Activated T-helper 2 cell treated with anti-CD3 and anti-CD28 coated beads, Interferon-gamma antibody, Interleukin-2, Interleukin-4, amounts not matched to agents 10 μg/mL and 5 μg/mL and 100 μg/mL, durations not matched to agents 14 hours and 24 hours and 36 hours (primary cell): ENCODE data around the gene GFOD1. TPM values are rescaled to one million over a fixed set of nuclear protein-coding genes. Genes with fewer than 3 reads are reported as not detected.

ENCODE experiments used
- DNase-seq: peaks from one replicate; pipeline ENCODE4 v3.0.0; 2021; ENCODE audit warnings: low spot score
- H3K27ac Mint-ChIP-seq: one replicate; pipeline ENCODE4 v1.8.0; 2021; ENCODE audit warnings: mixed read lengths
- H3K27me3 Mint-ChIP-seq: one replicate; pipeline ENCODE4 v1.8.0; 2021; ENCODE audit warnings: low read depth, mixed read lengths
- H3K36me3 Mint-ChIP-seq: one replicate; pipeline ENCODE4 v1.8.0; 2021; ENCODE audit warnings: low read depth, mixed read lengths
- H3K4me1 Mint-ChIP-seq: one replicate; pipeline ENCODE4 v1.8.0; 2021; ENCODE audit warnings: low read depth, mixed read lengths
- H3K4me3 Mint-ChIP-seq: one replicate; pipeline ENCODE4 v1.8.0; 2021; ENCODE audit warnings: low read depth, mild to moderate bottlenecking, moderate library complexity, mixed read lengths
- H3K9me3 Mint-ChIP-seq: one replicate; pipeline ENCODE4 v1.8.0; 2021; ENCODE audit warnings: mixed read lengths
- intact Hi-C: fragments of 100-400 bp; cut with micrococcal nuclease; formaldehyde crosslinking; loops from one replicate; pipeline ENCODE4 v1.15.1; 2023
- total RNA-seq: library from RNA; stranded (reverse); gene quantifications from 2 replicates; pipeline ENCODE4 v1.2.3, GENCODE V29; 2022

Gene GFOD1
- total RNA-seq, 1 donor from 2014 or later, result 4.6 TPM

DNA sequence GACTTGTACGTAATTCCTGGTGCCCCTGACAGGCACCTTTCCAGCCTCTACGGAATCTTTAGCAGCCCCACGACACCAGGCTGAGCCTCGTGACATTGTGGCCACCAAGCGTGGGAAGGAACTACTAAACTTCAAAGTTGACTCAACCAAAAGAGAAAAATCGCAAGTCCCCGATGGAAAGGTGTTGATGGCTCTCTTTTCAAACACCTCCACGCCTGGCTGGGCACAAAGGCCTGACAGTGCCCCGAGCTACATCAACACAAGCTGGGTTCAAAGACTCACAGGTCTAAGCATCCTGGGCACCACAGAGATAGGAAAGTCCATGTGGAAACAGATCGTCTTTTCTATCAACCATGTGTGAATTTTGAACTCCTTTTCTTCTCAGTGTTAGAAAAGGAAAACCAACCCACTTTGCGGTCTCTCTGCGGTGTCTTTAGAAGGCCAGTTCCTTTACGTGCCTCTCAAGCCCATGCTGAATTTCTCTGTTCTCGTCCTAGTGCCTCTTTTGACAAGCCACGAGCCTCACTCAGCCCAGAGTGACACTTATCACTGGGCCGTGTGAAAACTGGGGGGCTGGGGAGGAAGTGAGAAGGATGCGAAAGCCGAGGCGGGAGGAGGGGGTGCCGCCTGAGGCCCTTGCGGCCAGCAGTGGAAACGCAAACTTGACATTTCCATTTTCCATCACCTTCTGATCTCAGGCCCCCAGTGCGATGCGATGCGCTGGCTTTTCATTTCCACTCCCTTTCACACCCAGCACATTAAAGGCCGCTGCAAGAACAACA, 59.4 kb downstream of the GFOD1 start:
- H3K36me3 Mint-ChIP-seq, result no peaks in the 10 kb centered on the region
- intact Hi-C loops, result loop anchor here (1.0 to 2.0 kb wide), 5 partner anchors 26 to 147 kb away; partner anchors contain the start of gene SIRT5
- H3K9me3 Mint-ChIP-seq, result no peaks in the 10 kb centered on the region
- no peaks in the 10 kb centered on the region for H3K27me3 Mint-ChIP-seq
- peak overlapping the region; percentile 27 for H3K4me3 Mint-ChIP-seq
- peaks cover 71% of the 10 kb centered on the region for H3K4me1 Mint-ChIP-seq
- peak; percentile 64 for DNase-seq
- peak overlapping the region; percentile 84 for H3K27ac Mint-ChIP-seq

DNA sequence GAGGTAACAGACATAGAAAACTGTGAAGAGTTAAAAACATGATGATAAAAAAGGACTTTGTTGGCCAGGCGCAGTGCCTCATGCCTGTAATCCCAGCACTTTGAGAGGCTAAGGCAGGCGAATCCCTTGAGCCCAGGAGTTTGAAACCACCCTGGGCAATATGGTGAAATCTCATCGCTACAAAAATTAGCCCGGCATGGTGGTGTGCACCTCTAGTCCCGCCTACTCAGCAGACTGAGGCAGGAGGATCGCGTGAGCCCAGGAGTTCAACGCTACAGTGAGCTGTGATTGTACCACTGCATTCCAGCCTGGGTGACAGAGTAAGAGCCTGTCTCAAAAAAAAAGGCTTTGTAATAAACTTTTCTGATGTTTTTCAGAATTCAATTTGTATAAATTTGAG, 60.1 kb downstream of the GFOD1 start:
- no peak for DNase-seq
- peaks cover 67% of the 10 kb centered on the region for H3K4me1 Mint-ChIP-seq
- intact Hi-C loops, result loop anchor here (2.0 kb wide), 1 partner anchor 147 kb away; the partner anchor contains the start of gene SIRT5
- H3K27me3 Mint-ChIP-seq, result no peaks in the 10 kb centered on the region
- H3K27ac Mint-ChIP-seq, result no peak overlapping the region
- H3K4me3 Mint-ChIP-seq, result no peak overlapping the region
- no peaks in the 10 kb centered on the region for H3K36me3 Mint-ChIP-seq
- H3K9me3 Mint-ChIP-seq, result no peaks in the 10 kb centered on the region

DNA sequence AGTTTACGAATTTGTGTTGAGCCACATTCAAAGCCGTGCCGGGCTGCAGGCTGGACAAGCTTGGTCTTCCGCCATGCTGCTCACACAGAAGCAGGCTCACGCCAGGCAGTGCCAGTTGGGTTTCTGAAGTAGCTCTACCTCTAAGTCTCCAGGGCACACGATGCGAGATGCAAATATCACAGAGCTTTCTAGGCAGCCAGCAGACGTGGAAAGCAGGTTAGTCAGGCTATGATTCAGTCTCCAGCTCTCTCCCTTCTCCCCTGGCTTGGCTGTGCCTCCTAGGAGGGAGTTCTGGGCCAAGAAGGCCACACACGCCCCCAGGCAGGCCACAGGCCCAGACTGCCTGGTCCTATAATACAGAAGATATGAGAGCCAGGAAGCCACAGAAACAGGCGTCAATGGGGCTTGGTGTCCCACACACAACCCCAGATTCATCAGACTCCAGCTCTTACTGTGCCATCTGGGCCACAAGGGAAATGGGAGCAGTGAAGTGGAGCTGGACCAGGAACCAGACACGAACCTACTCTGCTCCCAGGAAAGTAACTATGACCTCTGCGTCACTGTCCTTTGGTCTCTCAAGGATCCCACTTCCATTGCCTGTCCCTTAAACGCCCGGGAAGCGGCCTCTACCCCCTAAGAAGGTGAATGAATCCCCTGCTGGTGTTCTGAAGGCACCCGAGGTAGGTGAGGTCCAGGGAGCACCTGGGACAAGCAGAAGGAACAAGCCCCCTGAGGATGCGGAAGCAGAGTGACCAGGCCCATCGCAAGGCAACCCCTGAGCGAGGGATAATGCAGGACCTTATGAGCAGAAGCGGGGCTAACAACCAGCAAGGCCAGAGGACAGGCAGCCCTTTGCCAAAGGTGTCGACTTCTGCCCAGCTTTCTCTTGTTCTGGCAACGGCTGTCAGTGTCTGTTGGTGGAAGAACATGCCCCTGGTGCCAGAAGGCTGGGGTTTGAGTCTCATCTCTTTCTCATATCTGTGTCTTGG, 61.2 kb downstream of the GFOD1 start:
- Mint-ChIP-seq H3K36me3 (no peaks in the 10 kb centered on the region), H3K4me3 (no peak overlapping the region), H3K27me3 (peaks cover 2% of the 10 kb centered on the region), H3K9me3 (no peaks in the 10 kb centered on the region), H3K4me1 (peaks cover 61% of the 10 kb centered on the region), H3K27ac (no peak overlapping the region)
- intact Hi-C loops, result loop anchor here (2.0 kb wide), 1 partner anchor 149 kb away; the partner anchor contains the start of gene SIRT5
- DNase-seq, result no peak

DNA sequence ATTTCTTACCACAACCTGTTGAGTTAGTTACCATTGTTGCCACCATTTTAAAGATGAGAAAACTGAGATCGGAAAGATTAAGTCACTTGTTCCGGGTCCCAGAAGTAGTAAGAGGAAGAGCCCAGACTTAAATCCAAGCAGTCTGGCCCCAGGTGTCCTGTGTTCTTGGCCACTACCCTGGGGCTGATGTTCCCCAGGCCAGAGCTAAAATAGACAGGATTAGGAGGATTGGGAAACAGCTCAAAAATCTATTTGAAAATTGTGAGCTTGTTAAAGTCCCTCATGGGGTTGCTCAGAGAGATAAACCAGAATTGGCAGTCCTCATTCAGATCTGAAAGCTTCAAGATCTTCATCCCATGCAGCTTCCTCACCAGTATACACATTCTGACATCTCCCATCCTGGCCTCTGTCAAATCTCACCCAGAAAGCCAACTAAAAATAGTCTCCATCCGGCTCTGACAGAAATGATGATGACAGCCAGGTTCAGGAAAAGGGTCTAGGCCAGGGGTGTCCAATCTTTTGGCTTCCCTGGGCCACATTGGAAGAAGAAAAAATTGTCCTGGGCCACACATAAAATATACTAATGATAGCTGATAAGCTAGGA, 62.0 kb downstream of the GFOD1 start:
- H3K27me3 Mint-ChIP-seq, result peaks cover 2% of the 10 kb centered on the region
- intact Hi-C loops, result no loop called here
- no peaks in the 10 kb centered on the region for H3K9me3 Mint-ChIP-seq
- H3K27ac Mint-ChIP-seq, result no peak overlapping the region
- no peak for DNase-seq
- H3K4me1 Mint-ChIP-seq, result peaks cover 59% of the 10 kb centered on the region
- no peaks in the 10 kb centered on the region for H3K36me3 Mint-ChIP-seq
- H3K4me3 Mint-ChIP-seq, result no peak overlapping the region

DNA sequence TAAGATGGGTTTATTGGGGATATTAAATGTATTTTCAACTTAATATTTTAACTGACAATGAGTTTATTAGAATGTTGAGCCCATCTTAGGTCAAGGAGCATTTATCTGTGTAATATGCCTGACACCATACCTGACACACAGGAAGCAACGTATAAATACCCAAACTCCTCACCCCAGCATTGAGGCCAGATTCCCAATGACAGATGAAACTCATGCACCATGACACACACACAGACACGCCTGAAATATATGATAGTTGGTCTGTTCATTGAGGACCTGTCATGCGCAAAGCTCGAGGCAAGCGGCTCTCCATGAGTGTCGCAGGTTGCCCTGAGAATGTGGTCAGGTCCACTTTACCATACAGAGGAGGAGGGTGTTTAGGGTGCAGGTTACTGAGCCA, 64.1 kb downstream of the GFOD1 start:
- Mint-ChIP-seq H3K4me3 (no peak overlapping the region), H3K4me1 (peaks cover 47% of the 10 kb centered on the region), H3K9me3 (no peaks in the 10 kb centered on the region), H3K27me3 (peaks cover 2% of the 10 kb centered on the region), H3K27ac (no peak overlapping the region), H3K36me3 (no peaks in the 10 kb centered on the region)
- DNase-seq, result no peak
- intact Hi-C loops, result no loop called here

DNA sequence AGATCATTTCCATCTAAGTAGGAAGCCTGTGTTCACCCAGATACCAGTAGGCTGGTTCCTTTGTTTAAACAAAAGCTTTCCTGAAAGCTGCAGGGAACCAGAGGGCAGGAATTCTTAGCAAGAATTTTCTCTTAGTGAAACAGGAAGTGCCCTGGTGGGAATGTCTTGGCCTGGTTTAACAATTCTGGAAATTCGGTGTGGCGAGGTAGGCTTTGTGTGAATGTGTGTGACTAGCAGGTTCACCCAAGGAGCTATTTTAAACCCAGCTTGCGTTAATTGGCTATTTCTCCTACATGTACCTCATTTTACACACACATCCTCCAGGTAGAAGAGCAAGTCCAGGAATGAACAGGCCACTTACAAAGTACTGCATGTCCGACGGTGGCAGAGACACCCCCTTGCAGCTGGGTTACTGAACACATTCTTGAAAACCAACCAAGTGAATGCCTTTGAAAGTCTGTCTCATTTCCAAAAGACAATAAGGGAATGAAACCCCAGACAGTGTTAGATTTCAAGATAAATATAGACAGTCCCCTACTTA, 64.6 kb downstream of the GFOD1 start:
- Mint-ChIP-seq H3K4me3 (no peak overlapping the region), H3K4me1 (peaks cover 42% of the 10 kb centered on the region), H3K27me3 (peaks cover 2% of the 10 kb centered on the region), H3K9me3 (no peaks in the 10 kb centered on the region), H3K36me3 (no peaks in the 10 kb centered on the region), H3K27ac (no peak overlapping the region)
- intact Hi-C loops, result no loop called here
- DNase-seq, result no peak

DNA sequence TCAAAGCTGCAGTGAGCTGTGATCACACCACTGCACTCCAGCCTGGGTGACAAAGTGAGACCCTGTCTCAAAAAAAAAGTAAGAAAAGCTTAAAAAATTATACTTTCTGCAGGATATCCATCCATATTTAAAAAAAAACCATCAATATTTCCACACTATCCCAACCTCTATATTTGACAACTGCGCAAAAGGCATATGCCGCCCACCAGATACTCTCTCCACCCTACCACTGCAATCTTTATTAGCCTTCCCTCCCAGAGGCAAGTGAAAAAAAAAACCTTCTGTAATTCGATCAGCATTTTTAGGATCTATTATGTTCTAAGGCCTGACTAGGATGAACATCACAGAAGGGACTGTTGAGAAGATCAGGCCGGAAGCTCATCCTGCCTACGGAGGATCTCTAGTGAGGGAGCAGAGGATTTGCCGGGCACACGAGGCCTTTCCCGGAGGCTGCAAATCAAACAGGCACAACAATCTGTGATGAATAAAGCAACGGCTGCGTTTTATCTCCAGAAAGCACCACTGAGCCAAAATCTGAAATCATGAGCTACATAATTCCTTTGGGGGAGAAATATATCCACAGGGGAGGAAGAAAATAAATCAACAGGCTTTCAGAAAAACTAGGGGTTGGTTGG, 65.9 kb downstream of the GFOD1 start:
- Mint-ChIP-seq H3K27me3 (peaks cover 2% of the 10 kb centered on the region), H3K4me1 (peaks cover 32% of the 10 kb centered on the region), H3K27ac (no peak overlapping the region), H3K4me3 (no peak overlapping the region), H3K9me3 (no peaks in the 10 kb centered on the region), H3K36me3 (no peaks in the 10 kb centered on the region)
- intact Hi-C loops, result no loop called here
- no peak for DNase-seq

DNA sequence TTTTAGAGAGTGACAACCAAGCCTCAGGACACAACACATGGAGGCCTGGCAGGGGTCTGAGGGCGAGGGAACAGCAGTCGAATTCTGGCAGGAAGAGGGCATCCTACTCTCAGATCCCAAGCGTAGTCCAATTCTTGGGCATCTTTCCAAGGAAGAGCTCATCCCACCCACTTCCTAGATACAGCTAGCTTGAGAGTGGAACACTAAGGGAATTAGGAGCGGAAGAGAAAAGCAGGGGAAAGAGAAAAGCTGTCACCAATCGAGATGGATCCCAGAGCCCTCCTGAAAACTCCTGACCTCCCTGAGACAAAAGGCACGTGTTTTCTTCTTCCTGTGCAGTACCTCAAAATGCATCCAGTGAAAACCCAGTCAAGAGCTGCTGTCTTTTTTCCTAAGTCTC, 67.1 kb downstream of the GFOD1 start:
- Mint-ChIP-seq H3K27me3 (peaks cover 2% of the 10 kb centered on the region), H3K27ac (no peak overlapping the region), H3K9me3 (peaks cover 5% of the 10 kb centered on the region), H3K36me3 (peaks cover 5% of the 10 kb centered on the region), H3K4me3 (no peak overlapping the region), H3K4me1 (peaks cover 19% of the 10 kb centered on the region)
- DNase-seq, result no peak
- intact Hi-C loops, result no loop called here

DNA sequence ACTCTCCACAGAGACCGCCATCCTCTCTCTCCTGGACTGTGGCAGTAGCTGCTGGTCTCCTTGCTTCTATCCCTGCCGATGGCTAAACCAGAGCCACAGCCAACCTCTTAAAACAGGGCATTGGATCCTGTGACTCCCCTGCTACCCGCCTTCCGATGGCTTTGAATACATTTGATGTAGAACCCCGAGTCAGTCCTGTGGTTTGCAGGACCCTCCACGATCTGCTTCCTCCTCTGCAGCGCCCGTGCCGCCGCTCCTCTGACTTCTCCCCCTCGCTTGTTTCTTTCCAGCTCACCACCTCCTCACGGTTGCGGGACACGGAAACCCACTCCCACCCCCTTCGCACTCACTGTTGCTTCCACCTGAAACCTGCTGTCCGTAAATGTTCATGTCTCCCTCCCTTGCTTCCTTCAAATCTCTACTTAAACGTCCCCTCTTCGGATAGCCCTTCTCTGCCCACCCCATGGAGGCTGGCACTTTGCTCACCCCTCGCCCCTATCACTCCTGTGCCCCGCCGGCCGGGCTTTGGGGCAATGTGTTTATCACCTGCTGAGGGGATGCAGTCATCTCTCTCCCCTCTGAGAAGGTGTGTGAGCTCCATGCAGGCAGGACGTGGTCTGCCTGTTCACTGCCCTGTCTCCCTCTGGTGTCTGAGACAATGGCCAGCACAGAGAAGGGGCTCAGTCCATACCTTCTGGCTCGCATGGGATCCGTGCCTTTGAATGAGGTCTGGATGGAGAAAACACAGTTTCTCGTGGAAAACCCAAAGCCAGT, 67.8 kb downstream of the GFOD1 start:
- no peak for DNase-seq
- no peak overlapping the region for H3K4me3 Mint-ChIP-seq
- H3K27ac Mint-ChIP-seq, result no peak overlapping the region

DNA sequence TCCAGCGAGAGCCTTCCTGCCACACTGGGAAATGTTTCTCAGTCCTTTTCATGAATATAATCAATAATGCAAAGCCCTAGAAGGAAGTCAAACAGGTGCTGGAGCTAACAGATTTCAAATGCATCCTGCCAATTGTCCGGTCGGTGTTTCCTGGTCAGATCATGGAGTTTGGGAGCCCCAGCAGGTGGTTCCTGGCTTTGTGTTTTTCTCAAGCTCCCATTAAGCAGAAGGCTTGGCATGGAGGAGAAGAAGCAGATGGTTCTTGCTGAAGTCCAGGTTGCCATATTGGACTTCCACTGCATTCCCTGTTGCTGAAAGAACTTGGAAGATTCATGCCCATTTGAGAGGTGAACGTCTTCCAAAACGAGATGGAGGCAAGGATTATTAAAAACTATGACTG, 68.6 kb downstream of the GFOD1 start:
- H3K9me3 Mint-ChIP-seq, result peaks cover 5% of the 10 kb centered on the region
- no peak overlapping the region for H3K4me3 Mint-ChIP-seq
- intact Hi-C loops, result no loop called here
- H3K27me3 Mint-ChIP-seq, result peaks cover 2% of the 10 kb centered on the region
- H3K36me3 Mint-ChIP-seq, result peaks cover 5% of the 10 kb centered on the region
- H3K4me1 Mint-ChIP-seq, result peaks cover 15% of the 10 kb centered on the region
- no peak for DNase-seq
- no peak overlapping the region for H3K27ac Mint-ChIP-seq

More for the DNA sequence above, 67.8 kb downstream of the GFOD1 start:
- H3K27me3 Mint-ChIP-seq, result peaks cover 2% of the 10 kb centered on the region
- peaks cover 5% of the 10 kb centered on the region for H3K9me3 Mint-ChIP-seq
- intact Hi-C loops, result no loop called here
- peaks cover 5% of the 10 kb centered on the region for H3K36me3 Mint-ChIP-seq
- H3K4me1 Mint-ChIP-seq, result peaks cover 15% of the 10 kb centered on the region

DNA sequence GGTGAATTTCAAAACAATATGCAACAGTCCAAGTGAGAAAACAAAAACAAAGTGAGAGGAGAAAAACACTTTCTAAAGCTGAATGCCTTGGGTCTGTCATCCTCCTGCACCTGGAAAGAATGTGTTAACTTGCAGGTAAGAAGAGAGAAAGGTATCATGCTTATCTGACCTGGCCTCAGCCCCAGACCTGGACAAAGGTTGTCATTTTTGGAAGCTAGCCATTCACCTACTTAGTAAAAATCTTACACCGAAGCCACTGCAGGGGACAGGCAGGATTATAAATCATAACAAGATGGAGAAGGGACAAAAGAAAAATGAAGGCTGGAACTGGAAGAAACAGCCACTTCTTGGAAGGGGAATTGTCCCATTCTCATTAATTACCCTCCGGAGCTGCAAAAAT, 69.4 kb downstream of the GFOD1 start:
- Mint-ChIP-seq H3K27me3 (peaks cover 2% of the 10 kb centered on the region), H3K36me3 (peaks cover 5% of the 10 kb centered on the region), H3K4me3 (no peak overlapping the region), H3K9me3 (peaks cover 5% of the 10 kb centered on the region), H3K4me1 (peaks cover 15% of the 10 kb centered on the region), H3K27ac (no peak overlapping the region)
- intact Hi-C loops, result no loop called here
- no peak for DNase-seq
